ENCODE measurements around the gene ZBTB4. TPM values are rescaled to one million over a fixed set of nuclear protein-coding genes. Genes with fewer than 3 reads are reported as not detected.

The ZBTB4 gene
- total RNA-seq, 1 donor from 2014 or later = 13.6 TPM

GRCh38 chr17:7495906-7496434, 16.5 kb upstream of the ZBTB4 start:
- no peak for DNase-seq (ENCODE audit: low read depth, low spot score)
- TF ChIP-seq, protein P1, sequence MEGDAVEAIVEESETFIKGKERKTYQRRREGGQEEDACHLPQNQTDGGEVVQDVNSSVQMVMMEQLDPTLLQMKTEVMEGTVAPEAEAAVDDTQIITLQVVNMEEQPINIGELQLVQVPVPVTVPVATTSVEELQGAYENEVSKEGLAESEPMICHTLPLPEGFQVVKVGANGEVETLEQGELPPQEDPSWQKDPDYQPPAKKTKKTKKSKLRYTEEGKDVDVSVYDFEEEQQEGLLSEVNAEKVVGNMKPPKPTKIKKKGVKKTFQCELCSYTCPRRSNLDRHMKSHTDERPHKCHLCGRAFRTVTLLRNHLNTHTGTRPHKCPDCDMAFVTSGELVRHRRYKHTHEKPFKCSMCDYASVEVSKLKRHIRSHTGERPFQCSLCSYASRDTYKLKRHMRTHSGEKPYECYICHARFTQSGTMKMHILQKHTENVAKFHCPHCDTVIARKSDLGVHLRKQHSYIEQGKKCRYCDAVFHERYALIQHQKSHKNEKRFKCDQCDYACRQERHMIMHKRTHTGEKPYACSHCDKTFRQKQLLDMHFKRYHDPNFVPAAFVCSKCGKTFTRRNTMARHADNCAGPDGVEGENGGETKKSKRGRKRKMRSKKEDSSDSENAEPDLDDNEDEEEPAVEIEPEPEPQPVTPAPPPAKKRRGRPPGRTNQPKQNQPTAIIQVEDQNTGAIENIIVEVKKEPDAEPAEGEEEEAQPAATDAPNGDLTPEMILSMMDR (conservative IDR thresholded peaks at IDR 0.05) = no peak
- H3K36me3 Mint-ChIP-seq (ENCODE audit: low read depth) = peaks cover 26% of the 10 kb centered on the region
- no peaks in the 10 kb centered on the region for H3K27me3 Mint-ChIP-seq (ENCODE audit: low read depth)
- H3K4me1 Mint-ChIP-seq = peaks cover 28% of the 10 kb centered on the region
- H3K27ac Mint-ChIP-seq (ENCODE audit: unreplicated experiment) = peak overlapping the region; percentile 81
- no peak overlapping the region for H3K4me3 Mint-ChIP-seq
- H3K9me3 Mint-ChIP-seq = no peaks in the 10 kb centered on the region

- no peak overlapping the region for H3K4me3 Mint-ChIP-seq
- TF ChIP-seq, protein P1 (conservative IDR thresholded peaks at IDR 0.05) = no peak
- no peak for DNase-seq (ENCODE audit: low read depth, low spot score)
- H3K27me3 Mint-ChIP-seq (ENCODE audit: low read depth) = no peaks in the 10 kb centered on the region
- H3K4me1 Mint-ChIP-seq = peaks cover 43% of the 10 kb centered on the region
- H3K36me3 Mint-ChIP-seq (ENCODE audit: low read depth) = peaks cover 21% of the 10 kb centered on the region
- no peaks in the 10 kb centered on the region for H3K9me3 Mint-ChIP-seq
- no peak overlapping the region for H3K27ac Mint-ChIP-seq (ENCODE audit: unreplicated experiment)
Measured at GRCh38 chr17:7493941-7494340, 14.5 kb upstream of the ZBTB4 start.

GRCh38 chr17:7491583-7491982, 12.2 kb upstream of the ZBTB4 start:
- Mint-ChIP-seq H3K4me3 (peak overlapping the region; percentile 3), H3K27ac (ENCODE audit: unreplicated experiment) (peak overlapping the region; percentile 28), H3K4me1 (peaks cover 58% of the 10 kb centered on the region), H3K9me3 (no peaks in the 10 kb centered on the region), H3K27me3 (ENCODE audit: low read depth) (no peaks in the 10 kb centered on the region), H3K36me3 (ENCODE audit: low read depth) (peaks cover 14% of the 10 kb centered on the region)
- DNase-seq (ENCODE audit: low read depth, low spot score) = no peak
- TF ChIP-seq, protein P1 (conservative IDR thresholded peaks at IDR 0.05) = no peak

DNA sequence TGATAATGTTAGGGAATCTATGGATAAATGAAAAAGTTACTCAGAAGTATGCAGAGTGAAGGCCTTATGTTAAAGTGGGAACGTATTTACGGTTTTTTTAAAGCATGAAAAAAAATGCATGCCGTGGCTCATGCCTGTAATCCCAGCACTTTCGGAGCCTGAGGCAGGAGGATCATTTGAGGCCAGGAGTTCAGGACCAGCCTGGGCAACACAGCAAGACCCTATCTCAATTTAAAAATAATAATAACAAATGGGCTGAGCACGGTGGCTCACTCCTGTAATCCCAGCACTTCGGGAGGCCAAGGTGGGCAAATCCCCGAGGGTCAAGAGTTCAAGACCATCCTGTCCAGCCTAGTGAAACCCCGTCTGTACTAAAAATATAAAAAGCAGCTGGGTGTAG, 10.7 kb upstream of the ZBTB4 start:
- TF ChIP-seq, protein P1 (conservative IDR thresholded peaks at IDR 0.05) = no peak

DNA sequence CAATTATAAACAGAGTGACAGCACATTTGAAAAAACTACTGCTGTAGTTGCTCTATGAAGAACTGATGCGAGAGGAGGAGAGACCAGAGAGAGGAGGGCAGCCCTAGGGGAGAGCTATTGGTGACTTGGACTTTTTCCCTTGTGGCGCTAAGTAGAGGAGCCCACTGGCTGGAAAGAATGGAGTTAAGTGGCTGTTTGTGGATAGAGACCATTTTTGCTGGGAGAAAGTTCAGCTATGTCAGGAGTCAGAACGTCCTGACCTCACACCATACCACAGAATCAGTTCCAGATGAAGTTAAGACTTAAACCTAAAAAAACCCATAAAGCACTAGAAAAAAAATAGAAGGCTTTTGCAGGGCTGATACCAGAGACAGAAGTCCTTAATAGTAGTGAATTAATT, 6.8 kb upstream of the ZBTB4 start:
- peak overlapping the region; percentile 79 for H3K4me3 Mint-ChIP-seq
- peaks cover 6% of the 10 kb centered on the region for H3K36me3 Mint-ChIP-seq (ENCODE audit: low read depth)
- H3K4me1 Mint-ChIP-seq = peaks cover 72% of the 10 kb centered on the region
- H3K9me3 Mint-ChIP-seq = no peaks in the 10 kb centered on the region
- DNase-seq (ENCODE audit: low read depth, low spot score) = no peak
- TF ChIP-seq, protein P1 (conservative IDR thresholded peaks at IDR 0.05) = no peak
- no peak overlapping the region for H3K27ac Mint-ChIP-seq (ENCODE audit: unreplicated experiment)
- H3K27me3 Mint-ChIP-seq (ENCODE audit: low read depth) = no peaks in the 10 kb centered on the region

More for the DNA sequence above, 10.7 kb upstream of the ZBTB4 start:
- no peak for DNase-seq (ENCODE audit: low read depth, low spot score)
- Mint-ChIP-seq H3K4me3 (no peak overlapping the region), H3K9me3 (no peaks in the 10 kb centered on the region), H3K4me1 (peaks cover 67% of the 10 kb centered on the region), H3K27ac (ENCODE audit: unreplicated experiment) (no peak overlapping the region), H3K27me3 (ENCODE audit: low read depth) (no peaks in the 10 kb centered on the region), H3K36me3 (ENCODE audit: low read depth) (peaks cover 9% of the 10 kb centered on the region)

Data from neural crest cell (in vitro differentiated cells).